G401 (cell line): ENCODE data around the gene PIK3CB. TPM values are rescaled to one million over a fixed set of nuclear protein-coding genes. Genes with fewer than 3 reads are reported as not detected.

Experiments used
- DNase-seq: peaks from one replicate; pipeline ENCODE4 v3.0.0-alpha.2; 2015; ENCODE audit warnings: low spot score
- in situ Hi-C: cut with HindIII; loops from 2 replicates; pipeline ENCODE4 v1.10.0; 2016; ENCODE audit warnings: low sequenced_read_pairs, mixed read lengths
- total RNA-seq: library from RNA; depleted of rRNA; stranded (reverse); fragments of >200 nt; shearing (Covaris generic); gene quantifications from 2 replicates; pipeline ENCODE4 v1.2.3, GENCODE V29; 2014; rRNA removed

PIK3CB gene
- 25.4 and 38.0 TPM in 2 replicates for total RNA-seq

DNA sequence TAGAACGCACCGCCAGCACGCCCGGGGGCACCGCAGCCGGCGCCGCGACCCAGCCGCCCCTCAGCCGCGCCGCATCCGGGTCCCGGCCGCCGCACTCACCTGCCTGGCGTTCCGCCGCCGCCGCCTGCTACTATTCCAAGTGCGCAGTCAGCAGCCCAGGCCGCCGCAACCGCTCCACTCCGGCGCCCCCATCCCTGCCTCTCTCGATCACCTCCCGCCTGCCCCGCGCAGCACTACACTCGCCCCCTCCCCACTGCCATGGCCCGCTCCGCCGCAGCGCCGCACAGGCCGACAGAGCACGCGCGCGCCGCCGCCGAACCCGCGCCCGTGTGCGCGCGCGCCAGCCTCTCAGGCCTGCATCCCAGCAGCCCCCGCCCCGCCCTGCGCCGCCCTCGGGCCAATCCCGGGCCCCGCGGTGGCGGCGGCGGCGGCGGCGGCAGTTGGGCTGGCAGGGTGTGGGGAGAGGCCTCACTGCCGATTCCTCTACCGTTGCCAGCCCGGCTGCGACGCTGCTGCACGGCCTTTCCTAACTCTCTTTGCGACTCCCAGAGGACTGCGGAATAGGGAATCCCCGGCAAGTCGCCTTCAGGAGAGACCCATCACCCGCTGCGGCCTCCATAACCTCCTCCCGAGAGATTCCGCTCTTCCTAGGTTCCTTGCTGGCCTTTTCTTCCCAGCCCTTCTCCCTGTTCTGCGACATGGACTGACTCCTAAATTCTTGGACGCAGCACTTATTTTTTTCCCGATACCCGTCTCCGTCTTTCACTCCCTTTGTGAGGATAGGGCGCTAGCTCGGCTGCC is at the start of gene PIK3CB:
TSS of gene PIK3CB (minus strand) at position 333 of the 801 bp plus-strand sequence. CDS start 75,585 bp downstream, outside the sequence.
- in situ Hi-C loops = no loop called here
- DNase-seq = peak; percentile 88

DNA sequence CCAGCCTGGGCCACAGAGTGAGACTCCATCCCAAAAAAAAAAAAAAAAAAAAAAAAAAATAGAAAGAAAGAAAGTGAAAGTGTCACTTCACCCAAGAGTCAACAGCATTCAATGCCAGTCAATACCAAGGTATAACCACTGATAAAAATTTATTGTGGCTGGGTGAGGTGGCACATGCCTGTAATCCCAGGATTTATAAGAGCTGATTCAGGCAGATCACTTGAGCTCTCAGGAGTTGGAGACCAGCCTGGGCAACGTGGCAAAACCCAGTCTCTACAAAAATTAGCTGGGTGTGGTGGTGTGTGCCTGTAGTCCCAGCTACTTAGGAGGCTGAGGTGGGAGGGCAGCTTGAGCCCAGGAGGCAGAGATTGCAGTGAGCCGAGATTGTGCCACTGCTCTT is 46.5 kb upstream of the PIK3CB start:
- DNase-seq = no peak
- in situ Hi-C loops = no loop called here

DNA sequence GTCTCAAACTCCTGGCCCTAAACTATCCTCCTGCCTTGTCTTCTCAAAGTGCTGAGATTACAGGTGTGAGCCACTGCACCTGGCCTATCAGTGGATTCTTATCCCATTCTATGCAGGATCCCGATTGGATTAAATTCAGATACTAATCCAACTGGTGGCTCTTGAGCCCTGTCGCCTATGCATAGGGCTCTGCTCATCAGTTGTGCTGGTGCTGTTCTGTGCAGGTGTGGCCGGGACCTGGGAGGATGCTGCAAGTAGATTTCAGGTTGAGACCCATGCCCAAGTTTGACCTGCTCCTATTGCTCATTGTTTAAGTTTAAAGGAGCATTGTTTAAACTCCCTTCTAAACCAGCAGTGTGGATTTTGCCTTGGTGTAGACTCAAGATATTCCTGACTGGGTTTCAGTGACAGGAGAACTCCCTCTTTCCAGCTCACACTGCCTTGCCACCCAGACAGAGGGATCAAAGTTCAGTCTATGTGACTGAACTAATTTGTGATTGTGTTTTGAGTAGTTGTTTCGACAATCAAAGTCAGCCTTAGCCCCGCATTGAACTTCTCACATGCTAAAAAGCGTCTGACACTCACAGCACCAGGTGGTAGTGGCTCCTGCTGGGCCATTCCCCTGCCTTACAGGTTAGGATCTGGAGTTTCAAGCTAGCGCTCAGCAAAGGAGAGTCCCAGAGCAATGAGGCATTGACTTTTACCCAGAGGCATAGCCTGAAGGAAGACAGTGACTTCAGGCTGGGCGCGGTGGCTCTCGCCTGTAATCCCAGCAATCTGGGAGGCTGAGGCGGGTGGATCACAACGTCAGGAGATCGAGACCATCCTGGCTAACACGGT is 45.0 kb upstream of the PIK3CB start:
- in situ Hi-C loops = no loop called here
- no peak for DNase-seq

DNA sequence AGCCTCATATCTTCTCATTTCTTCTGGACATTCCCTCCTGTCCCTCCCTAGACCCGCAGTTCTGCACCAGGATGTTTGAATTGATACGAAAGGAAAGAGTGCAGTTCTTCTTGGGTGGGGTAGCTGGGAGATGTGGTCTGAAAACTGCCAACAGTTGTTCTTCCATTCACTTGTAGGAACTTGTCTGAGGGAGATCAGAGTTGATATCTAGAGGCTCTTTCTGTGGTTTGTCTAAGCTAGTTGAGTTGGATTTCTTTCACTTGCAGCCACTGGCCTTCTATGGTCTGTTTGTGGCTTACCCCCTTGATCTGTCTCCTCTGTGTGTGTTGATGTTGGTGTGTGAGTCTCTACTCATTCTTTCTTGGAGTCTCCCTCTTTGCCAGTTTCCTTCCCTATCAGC is 42.5 kb upstream of the PIK3CB start:
- DNase-seq = no peak
- in situ Hi-C loops = no loop called here

DNA sequence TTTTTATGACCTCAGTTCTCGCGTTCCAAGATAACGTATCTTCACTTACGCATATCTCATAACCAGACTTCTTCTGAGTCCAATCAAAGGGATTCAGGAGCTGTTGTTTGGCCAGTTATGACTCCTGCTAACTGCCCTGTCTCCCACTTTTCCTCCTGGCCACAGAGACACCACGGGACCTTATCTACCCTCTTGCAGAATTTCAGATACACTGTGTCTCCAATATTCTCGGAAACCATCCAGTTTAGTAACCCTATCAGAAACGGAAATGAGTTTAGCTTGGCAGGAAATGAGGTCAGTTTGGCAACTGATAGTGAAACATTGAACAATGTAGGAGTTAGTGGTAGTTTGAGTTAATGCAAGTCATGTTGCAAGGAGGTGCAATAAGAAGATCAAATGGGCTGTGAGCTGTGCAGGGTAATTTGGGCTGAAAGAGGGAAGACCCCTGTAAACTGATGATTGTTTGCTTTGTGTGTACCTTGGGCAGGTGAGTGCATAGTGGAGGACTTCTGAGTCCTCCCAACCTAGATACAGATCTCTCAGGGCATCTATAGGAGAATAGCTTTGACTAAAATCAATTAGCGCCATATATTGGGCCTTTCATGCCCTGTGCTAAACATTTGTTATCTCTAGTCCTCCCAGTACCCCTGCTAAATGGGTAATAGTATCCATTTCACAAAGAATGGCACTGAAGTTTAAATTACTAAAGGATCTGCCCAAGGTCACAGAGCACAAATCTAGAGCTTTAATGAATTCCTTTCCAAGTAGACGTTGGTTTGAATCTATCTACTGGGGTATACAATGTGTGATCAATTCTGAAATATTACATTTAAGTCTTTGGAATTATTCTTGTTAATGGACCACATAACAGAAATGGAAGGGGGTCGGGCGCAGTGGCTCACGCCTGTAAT is 41.3 kb upstream of the PIK3CB start:
- in situ Hi-C loops = no loop called here
- no peak for DNase-seq

DNA sequence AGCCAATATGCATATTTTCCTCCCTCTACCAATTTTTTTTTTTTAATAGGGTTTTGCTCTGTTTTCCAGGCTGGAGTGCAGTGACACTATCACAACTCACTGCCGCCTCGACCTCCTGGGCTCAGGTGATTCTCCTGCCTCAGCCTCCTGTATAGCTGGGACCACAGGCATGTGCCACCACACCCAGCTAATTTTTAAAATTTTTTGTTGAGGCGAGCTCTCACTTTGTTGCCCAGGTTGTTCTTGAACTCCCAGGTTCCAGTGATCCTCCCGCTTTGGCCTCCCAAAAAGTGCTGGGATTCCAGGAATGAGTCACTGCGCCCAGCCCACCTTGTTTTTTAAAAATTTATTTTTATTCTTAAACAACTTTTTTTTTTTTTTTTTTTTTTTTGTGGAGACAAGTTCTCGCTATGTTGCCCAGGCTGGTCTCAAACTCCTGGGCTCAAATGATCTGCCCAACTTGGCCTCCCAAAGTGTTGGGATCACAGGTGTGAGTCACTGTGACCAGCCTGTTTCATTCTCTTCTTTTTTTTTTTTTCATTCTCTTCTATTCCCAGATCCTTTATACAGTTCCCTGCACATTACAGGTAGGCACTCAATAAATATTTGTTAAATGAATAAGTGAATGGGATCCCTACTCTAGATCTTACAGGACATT is 40.5 kb upstream of the PIK3CB start:
- DNase-seq = no peak
- in situ Hi-C loops = no loop called here

DNA sequence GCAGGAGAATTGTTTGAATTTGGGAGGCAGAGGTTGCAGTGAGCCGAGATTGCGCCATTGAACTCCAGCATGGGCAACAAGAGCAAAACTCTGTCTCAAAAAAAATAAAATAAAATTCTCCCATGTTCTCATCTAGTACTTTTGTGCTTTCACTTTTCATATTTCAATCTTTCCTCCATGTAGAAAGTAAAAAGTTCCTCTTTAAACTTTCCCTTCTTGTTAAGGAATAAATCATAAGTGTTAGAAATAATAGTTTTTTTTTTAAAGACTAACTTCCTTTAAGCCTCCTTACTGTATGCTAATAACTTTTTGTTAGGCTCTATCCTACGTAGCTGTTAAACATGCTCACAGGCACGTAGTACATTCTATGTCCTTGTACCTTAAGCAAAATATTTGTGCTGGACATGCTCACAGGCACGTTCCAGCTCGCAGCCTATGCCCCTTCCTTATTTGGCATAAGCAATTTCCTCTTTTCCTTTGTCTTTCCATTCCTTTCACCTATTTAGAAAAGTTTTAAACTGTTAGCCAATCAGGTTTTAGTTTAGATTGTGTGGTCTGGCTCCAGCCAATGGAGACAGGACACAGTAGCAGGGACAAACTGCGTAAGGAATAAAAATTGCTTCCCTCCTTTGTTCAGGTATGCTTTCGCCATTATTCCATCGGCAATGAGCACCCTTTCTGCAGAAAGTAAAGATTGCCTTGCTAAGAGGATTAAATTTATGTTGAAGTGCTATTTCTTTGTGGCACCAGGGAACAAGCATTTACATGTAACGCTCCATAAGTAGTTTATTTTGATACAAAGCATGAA is 38.9 kb upstream of the PIK3CB start:
- in situ Hi-C loops = no loop called here

DNA sequence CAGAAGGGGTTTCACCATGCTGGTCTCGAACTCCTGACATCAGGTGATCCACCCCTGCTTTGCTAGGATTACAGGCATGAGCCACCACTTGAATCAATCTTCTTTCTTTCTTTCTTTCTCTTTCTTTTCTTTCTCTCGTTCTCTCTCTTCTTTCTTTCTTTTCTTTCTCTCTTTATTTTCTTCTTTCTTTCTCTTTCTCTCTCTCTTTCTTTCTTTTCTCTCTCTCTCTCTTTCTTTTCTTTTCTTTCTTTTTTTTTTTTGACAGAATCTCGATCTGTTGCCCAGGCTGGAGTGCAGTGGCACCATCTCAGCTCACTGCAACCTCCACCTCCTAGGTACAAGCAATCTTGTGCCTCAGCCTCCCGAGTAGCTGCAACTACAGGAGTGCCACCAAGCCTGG is 37.9 kb upstream of the PIK3CB start:
- in situ Hi-C loops = no loop called here
- no peak for DNase-seq

More for the DNA sequence above, 38.9 kb upstream of the PIK3CB start:
- no peak for DNase-seq

DNA sequence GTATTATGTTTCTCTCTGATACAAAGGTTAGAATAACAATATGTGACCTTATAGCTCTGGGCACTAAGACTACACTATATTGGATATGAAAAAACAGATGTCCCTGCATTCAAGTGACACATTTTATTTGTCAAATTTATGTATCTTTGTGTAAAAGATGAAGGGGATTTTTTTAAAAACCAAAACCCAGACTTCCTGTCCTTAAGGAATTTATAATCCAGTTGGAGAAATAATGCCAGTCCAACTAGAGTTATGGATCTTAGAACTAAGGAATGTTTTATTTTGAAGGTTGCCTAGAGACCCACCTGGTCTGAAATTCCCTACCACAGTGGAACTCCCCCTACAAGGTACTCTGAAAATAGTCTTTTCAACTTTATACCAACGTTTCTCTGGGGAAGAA is 33.3 kb upstream of the PIK3CB start:
- DNase-seq = no peak
- in situ Hi-C loops = no loop called here

DNA sequence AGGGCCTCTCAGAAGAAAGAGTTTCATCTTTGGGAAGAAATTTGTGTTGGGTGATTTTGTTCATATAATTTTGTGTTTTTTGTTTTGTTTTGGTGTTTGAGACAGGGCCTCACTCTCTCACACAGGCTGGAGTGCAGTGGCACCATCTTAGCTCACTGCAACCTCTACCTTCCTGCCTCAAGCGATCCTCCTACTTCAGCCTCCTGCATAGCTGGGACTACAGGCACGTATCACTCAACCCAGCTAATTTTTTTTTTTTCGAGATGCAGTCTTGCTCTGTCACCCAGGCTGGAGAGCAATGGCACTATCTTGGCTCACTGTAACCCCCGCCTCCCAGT is 29.0 kb upstream of the PIK3CB start:
- DNase-seq = no peak
- in situ Hi-C loops = no loop called here

DNA sequence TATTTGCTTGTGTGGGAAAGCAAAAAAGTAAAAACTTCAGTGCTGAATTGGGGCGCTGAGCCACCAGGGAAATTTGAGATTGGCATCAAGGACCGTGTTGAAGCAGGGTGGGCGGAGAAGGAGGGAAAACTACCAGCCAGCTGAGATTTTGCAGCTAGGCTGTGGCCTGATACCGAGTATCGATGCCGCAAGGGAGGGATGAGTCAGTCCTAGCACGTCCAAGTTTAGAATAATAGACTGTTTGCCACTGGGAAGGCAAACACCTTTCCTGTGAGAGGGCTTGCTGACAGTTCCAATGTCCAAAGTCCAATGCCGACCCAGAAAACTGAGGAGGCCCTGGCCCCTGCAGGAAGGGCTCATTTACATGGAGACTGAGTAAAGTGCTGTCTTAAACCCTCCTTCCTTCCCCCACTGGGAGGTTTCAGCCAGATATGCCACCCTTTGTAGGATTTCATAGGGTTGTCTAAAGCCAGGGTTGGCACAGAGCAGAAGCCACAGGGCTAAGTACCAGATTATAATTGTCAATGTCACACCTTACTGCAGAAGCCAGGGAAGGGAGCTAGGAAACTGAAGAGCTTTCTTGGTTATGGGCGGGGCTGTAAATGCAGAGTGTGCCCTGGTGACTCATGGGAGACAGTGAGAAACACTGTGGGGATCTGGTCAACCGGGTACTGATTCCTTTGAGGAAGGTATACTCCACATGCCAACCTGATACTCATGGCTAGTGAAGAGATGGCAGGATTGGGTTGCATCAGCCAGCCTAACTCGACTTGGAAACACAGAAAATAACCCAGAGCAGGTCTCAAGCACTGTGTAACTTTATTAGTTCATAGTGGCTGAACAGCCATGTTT is 28.4 kb upstream of the PIK3CB start:
- in situ Hi-C loops = no loop called here
- no peak for DNase-seq

DNA sequence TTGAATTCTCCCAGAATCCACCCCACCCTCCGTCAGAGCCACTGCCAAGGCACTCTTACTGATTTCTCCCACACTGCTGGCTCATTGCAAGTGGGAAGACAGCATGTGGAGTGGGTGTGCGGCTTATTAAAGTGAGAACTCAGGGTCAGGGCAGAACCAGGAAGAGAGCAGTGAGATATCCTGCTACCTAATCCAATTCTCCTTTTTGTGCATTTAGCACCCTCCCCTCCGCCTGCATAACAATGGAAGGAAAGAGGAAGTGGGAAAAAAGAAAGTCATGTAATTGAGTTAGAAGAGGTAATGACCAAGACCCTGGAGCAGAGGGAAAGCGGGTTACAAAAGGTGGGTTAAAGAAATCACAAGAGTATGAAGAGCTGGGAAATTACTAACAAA is 27.8 kb upstream of the PIK3CB start:
- DNase-seq = no peak
- in situ Hi-C loops = no loop called here

DNA sequence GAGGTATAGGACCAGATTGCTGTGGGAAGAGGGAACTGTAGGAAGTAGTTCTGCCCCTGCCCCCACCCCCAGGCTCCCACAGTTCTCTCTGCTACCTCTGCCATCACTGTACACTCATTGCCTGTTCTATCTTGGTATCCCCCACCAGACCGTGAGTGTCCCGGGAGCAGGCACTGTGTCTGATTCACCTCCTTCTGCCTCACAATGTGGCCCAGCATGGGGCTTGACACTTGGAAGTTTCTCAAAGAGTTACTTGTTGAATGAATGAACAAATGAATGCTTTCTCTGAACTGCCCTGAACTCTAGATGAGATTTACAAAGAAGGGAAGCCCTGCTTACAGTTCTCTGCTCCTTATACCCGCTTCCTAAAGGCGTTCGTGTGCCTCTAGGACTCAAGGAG is 27.1 kb upstream of the PIK3CB start:
- DNase-seq = no peak

DNA sequence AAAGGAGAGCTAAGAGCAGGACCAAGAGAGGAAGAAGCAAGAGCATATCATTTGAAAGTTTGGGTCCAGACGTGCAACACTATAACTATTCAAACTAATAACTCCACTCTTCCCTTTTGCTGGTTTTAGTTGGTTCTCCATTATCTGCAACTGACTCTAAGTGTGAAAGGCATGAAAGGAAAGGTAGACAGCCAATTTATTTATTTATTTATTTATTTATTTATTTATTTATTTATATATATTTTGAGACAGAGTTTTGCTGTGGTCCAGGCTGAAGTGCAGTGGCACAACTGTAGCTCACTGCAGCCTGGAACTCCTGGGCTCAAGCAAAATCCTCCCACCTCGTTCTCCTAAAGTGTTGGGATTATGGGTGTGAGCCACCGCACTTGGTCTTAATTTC is 22.1 kb upstream of the PIK3CB start:
- in situ Hi-C loops = no loop called here

More for the DNA sequence above, 27.1 kb upstream of the PIK3CB start:
- in situ Hi-C loops = no loop called here

DNA sequence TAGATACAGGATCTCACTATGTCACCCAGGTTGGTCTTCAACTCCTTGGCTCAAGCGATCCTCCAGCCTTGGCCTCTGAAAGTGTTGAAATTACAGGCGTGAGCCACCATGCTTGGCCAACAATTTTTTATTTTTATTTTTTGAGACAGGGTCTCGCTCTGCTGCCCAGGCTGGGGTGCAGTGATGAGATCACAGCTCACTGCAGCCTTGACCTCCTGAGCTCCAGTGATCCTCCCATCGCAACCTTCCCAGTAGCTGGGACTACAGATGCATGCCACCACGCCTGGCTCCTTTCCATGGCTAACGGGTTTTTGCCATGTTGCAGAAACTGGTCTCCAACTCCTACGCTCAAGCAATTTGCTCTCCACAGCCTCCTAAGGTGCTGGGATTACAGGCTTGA is 20.2 kb upstream of the PIK3CB start:
- in situ Hi-C loops = no loop called here

More for the DNA sequence above, 22.1 kb upstream of the PIK3CB start:
- DNase-seq = no peak

DNA sequence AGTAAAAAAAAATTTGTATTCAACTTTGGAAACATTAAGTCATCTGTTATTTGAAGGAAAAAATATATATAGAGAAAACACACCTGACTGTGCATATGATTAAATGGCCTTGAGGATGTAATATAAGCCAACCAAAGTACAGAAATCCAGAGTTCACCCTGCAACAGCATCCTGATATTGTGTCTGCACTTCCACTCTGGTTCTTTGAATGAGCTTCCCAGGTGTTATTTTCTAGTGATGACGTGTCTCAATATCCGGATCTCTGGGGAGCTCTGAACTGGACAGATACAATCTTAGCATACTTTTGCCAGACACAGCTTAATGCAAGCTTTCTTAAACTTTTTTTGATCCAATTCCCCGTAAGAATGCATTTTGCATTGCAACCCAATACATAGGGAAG is 19.5 kb upstream of the PIK3CB start:
- no peak for DNase-seq
- in situ Hi-C loops = no loop called here

More for the DNA sequence above, 20.2 kb upstream of the PIK3CB start:
- no peak for DNase-seq

DNA sequence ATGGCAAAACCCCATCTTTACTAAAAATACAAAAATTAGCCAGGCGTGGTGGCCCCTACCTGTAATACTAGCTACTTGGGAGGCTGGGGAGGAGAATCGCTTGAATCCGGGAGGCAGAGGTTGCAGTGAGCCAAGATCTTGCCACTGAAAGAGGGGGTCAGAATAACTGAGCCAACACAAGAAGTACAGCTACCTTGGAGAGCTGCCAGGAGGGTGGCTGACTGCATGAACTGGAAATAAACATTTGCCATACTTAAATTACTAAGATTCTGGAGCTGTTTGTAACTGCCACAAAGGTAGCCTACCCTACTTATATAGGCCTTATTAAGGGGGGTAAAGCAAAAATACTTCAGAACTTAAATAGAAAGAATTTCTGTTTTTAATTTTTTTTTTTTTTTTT is 15.4 kb upstream of the PIK3CB start:
- in situ Hi-C loops = no loop called here

More for the DNA sequence above, 15.4 kb upstream of the PIK3CB start:
- no peak for DNase-seq
